Activated CD4-positive, alpha-beta T cell treated with anti-CD3 and anti-CD28 coated beads for 4 hours (primary cell): Measurements from ENCODE around the gene MTA3.
"Not testable (repeated sequence)": the region's sequence is repeated elsewhere in the genome, so short reads cannot be mapped to it uniquely, and the experiment has no call there.

Experiments used
- DNase-seq, 2 donors: peaks; one replicate each; pipeline ENCODE4 v3.0.0-alpha.2; 2020

Gene MTA3

GRCh38 chr2:42568401-42569115 lies at the start of gene MTA3:
Gene MTA3 (plus strand): TSS chr2:42568632. CDS start chr2:42568746, 114 bp downstream.
- peak; percentile 58 to 59 for DNase-seq

DNA sequence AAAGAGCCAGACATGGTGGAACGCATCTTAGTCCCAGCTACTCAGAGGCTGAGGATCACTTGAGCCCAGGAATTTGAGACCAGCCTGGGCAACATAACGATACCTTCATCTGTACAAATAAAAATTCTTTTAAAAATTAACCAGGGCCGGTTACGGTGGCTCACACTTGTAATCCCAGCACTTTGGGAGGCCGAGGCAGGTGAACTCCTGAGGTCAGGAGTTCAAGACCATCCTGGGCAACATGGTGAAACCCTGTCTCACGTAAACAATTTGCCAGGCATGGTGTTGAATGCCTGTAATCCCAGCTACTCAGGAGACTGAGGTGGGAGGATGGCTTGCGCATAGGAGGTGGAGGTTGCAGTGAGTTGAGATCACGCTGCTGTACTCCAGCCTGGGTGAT lies 48.8 kb upstream of the MTA3 start:
- no peak for DNase-seq

DNA sequence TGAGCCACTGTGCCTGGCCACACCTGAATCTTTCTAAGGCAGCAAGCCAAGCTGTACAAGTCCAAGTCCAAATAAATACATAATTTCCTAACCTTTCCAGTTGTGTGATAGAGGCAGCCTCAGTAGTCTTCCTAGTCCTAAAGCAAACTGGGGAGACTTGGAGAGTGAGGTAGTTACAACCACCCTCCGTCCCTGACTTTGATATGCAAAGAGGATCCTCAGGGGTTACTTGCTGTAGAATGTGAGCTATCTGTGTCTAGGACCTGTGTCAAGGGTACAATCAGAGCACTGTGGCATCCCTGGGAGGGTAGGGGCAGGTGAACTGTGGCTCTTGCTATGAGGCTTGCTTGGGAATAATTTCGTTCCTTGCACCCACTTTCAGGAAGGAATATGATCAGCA lies 46.4 kb upstream of the MTA3 start:
- DNase-seq: no peak

- no peak for DNase-seq
Observed at GRCh38 chr2:42523341-42523740, 45.1 kb upstream of the MTA3 start.

DNA sequence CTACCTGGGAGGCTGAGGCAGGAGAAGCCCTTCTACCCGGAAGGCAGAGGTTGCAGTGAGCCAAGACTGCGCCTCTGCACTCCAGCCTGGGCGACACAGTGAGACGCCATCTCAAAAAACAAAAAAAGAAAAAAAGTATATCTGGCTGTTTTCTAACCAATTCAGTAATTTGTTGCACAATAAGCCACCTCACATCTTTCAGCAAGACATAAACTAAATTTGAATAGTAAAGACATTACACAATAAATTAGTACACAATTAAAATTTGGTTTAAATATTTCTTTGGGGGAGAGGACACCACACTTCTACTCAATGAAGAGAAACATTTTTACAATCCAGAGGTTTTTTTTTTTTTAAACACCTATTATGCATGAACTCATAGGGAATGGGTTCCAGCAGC lies 36.0 kb upstream of the MTA3 start:
- no peak for DNase-seq

- DNase-seq: no peak
Observed at GRCh38 chr2:42537493-42537892, 30.9 kb upstream of the MTA3 start.

DNA sequence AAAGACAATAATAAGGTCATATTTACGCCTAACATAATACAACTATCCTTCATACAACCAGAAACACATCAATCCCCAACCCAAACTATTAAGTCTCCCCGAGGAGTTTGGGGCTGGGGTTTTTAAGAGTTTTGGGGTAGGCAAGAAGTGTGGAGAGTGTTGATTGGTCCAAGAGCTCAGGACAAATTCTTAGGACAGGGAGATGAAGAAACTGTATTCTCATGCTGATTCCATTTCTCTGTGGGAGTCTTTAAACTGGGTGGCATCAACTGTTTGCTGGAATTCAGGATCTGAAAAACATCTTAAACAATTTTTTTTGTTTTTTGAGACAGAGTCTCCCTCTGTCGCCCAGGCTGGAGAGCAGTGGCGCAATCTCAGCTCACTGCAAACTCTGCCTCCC lies 25.6 kb upstream of the MTA3 start:
- no peak for DNase-seq

GRCh38 chr2:42545023-42545721 lies 23.3 kb upstream of the MTA3 start:
- DNase-seq: no peak

- no peak for DNase-seq
Observed at GRCh38 chr2:42545841-42546390, 22.5 kb upstream of the MTA3 start.

DNA sequence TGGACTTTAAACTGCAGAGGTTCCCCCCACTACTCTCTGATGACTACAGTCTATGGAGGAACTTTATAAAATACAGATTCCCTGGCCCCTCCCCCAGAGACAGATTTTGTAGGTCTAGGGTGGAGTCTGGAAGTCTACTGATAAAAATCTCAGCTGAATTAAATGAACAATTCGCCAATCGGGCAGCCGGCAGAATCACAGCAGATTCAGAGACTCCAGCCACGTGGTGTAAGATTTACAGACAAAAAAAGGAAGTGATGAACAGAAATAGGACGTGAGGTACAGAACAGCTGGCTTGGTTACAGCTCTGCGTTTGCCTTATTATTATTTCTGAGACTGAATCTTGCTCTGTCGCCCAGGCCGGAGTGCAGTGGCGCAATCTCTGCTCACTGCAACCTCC lies 21.4 kb upstream of the MTA3 start:
- DNase-seq: no peak

- no peak for DNase-seq
Observed at GRCh38 chr2:42547446-42548295, 20.8 kb upstream of the MTA3 start.

GRCh38 chr2:42550870-42551269 lies 17.6 kb upstream of the MTA3 start:
- DNase-seq: no peak

DNA sequence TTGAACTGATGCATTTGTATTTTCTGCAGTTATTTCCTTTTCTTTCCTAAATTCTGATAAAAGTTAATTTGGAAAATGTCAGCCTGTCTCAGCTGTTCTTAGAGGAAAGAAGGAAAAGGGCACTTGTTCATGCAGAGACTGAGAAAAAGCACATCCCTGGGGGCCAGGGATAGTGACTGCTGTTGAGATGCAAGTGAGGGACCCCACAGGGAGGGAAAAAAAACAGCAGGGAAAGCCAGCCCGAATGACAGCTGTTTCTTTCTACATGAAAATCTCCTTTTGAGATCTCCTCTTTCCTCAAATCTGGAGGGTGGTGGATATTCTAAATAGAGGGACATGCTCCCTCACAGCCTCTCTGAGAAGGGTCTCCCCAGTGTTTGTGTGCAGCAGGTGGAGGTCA lies 14.0 kb upstream of the MTA3 start:
- no peak for DNase-seq

- no peak for DNase-seq
Observed at GRCh38 chr2:42556315-42556890, 12.0 kb upstream of the MTA3 start.

DNA sequence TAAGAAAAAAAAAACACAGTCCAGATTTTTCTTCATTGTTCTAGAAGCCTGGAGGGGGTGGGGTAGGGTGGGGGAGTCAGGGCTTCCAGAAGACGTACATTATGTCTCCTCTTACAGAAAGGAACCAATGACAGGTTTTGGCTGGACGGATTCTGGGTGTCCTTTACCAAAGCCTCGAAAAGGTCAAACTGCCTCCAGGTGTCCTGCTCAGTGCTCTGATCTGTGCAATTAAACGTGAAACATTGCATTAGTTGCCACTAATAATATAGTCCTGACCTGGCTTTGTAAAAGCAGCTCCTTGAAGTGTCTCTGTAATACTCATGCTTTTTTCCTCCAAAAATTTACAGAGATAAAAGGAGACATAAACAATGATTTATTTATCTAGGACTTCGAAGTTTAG lies 11.1 kb upstream of the MTA3 start:
- no peak for DNase-seq

- no peak for DNase-seq
Observed at GRCh38 chr2:42558827-42559226, 9.6 kb upstream of the MTA3 start.

GRCh38 chr2:42560133-42560532 lies 8.3 kb upstream of the MTA3 start:
- not testable (repeated sequence) for DNase-seq

- no peak for DNase-seq
Observed at GRCh38 chr2:42560899-42561298, 7.5 kb upstream of the MTA3 start.

DNA sequence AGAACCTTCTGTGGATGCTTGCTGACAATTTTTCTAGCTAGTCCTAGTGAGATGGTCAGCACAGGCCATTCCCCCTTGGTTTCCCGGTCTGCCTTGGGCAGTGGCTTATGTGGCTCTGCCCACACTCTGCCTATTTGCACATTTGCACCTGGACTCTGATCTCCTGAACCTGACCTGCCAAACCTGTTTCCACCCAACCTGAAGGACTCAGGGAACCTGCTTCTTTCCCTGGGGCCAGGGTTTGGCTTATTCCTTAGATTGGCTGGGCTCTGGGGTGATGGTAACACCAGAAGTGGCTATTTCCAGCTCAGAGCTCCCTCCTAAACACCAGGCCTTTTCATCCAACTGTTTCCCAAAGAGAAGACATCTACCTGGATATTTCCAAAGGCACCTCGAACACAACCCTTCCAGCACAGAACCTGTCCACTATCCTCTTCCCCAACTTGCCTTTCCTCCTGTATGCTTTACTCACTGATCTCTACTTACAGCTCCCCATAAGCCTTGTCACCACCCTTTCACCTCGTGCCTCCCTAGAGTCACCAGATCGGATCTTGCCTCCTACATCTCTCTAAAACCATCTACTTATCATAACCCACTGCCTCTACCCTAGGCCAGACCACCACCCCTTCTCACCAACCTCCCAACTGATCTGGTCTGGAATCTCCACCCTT lies 5.8 kb upstream of the MTA3 start:
- no peak for DNase-seq

DNA sequence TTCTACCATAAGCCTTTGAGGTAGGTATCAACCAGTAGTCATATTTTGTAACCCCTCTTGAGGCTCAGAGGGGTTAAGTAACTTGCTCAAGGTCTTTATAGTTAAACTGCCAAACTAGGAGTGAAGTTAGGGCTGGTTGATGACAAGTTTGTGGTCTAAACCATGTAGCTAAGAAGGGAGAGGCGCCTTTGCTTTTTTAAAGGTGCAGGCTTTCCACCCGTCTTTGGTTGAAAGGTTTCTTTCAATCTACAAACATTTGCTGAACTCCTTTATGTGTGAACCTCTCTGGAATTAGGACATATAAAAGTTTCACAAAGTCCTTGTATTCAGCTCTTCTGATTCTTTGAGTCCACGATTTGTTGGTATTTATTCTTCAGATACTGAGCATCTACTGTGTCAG lies 2.4 kb upstream of the MTA3 start:
- no peak for DNase-seq

GRCh38 chr2:42566837-42567321 lies 1.6 kb upstream of the MTA3 start:
- no peak for DNase-seq

GRCh38 chr2:42567364-42567763 lies 1.1 kb upstream of the MTA3 start:
- DNase-seq: no peak
